Superior temporal gyrus (tissue), 1 donor: ENCODE data around the gene GLB1L.
"Not testable (repeated sequence)": the region's sequence is repeated elsewhere in the genome, so short reads cannot be mapped to it uniquely, and the experiment has no call there.

Source experiments
- DNase-seq: peaks from one replicate; pipeline ENCODE4 v3.0.0-alpha.2; 2016; ENCODE audit errors: extremely low spot score

GLB1L gene

GRCh38 chr2:219207134-219207883 lies 37.9 kb downstream of the GLB1L start:
- peak; percentile 54 for DNase-seq

GRCh38 chr2:219206328-219207133 lies 38.7 kb downstream of the GLB1L start, which contains the start of gene ZFAND2B:
TSS of gene ZFAND2B (plus strand) at chr2:219206782. CDS start at chr2:219206988, 206 bp downstream.
- DNase-seq: peak; percentile 94

- DNase-seq: no peak
Observed at GRCh38 chr2:219205981-219206327, 39.3 kb downstream of the GLB1L start.

GRCh38 chr2:219205165-219205538 lies 40.1 kb downstream of the GLB1L start:
- DNase-seq: no peak

GRCh38 chr2:219204425-219205164 lies 40.6 kb downstream of the GLB1L start:
- DNase-seq: no peak

GRCh38 chr2:219201331-219201730 lies 43.9 kb downstream of the GLB1L start:
- DNase-seq: not testable (repeated sequence)

- DNase-seq: not testable (repeated sequence)
Observed at GRCh38 chr2:219200502-219201326, 44.5 kb downstream of the GLB1L start.

GRCh38 chr2:219199470-219200211 lies 45.6 kb downstream of the GLB1L start:
- DNase-seq: no peak

- no peak for DNase-seq
Observed at GRCh38 chr2:219198974-219199373, 46.3 kb downstream of the GLB1L start.

GRCh38 chr2:219197388-219197787 lies 47.9 kb downstream of the GLB1L start:
- DNase-seq: no peak

GRCh38 chr2:219186754-219187456 lies 58.3 kb downstream of the GLB1L start:
- DNase-seq: no peak
